WERI-Rb-1 (cell line): Measurements from ENCODE around the gene LGR6.
"Not testable (repeated sequence)": the region's sequence is repeated elsewhere in the genome, so short reads cannot be mapped to it uniquely, and the experiment has no call there.

ENCODE experiments used
- DNase-seq: peaks from one replicate; pipeline ENCODE4 v3.0.0-alpha.2; 2020
- H3K27ac ChIP-seq: fragments of 250-450 bp; sonication (Bioruptor Pico); 2 replicates; pipeline ENCODE4 v1.5.1; 2020; ENCODE audit warnings: mild to moderate bottlenecking, moderate library complexity
- H3K27me3 ChIP-seq: fragments of 250-450 bp; sonication (Bioruptor Pico); 2 replicates; pipeline ENCODE4 v1.5.1; 2021; ENCODE audit warnings: mild to moderate bottlenecking, low read depth, moderate library complexity; ENCODE audit not compliant: insufficient read depth, severe bottlenecking
- H3K36me3 ChIP-seq: fragments of 250-450 bp; sonication (Bioruptor Pico); 2 replicates; pipeline ENCODE4 v1.5.1; 2020; ENCODE audit warnings: mild to moderate bottlenecking, moderate library complexity
- H3K4me3 ChIP-seq: 2 replicates; pipeline ENCODE4 v1.5.1; 2011; ENCODE audit warnings: low read depth, mild to moderate bottlenecking, control low read depth, low read length
- H3K9me3 ChIP-seq: fragments of 250-450 bp; sonication (Bioruptor Pico); 2 replicates; pipeline ENCODE4 v1.5.1; 2021; ENCODE audit warnings: mild to moderate bottlenecking, moderate library complexity; ENCODE audit not compliant: severe bottlenecking
- CTCF ChIP-seq: IDR thresholded peaks from 2 replicates; pipeline ENCODE4 v1.5.1; 2011; ENCODE audit warnings: low read depth, mild to moderate bottlenecking, control low read depth, inconsistent platforms, low read length

The LGR6 gene

GRCh38 chr1:202193614-202194327 lies at the start of gene LGR6:
Gene LGR6 (plus strand): TSS chr1:202193799. CDS start chr1:202193990, 191 bp downstream.
- no peak for DNase-seq
- no peak within 1 kb of the TSS for H3K4me3 ChIP-seq
- H3K9me3 ChIP-seq = peaks cover 2% of the 10 kb centered on the region
- no peaks in the 10 kb centered on the region for H3K27me3 ChIP-seq
- peak within 1 kb of the TSS; percentile 4; the same call in 1 of the 2 replicates for H3K27ac ChIP-seq
- H3K36me3 ChIP-seq = no peaks in the 10 kb centered on the region
- no peak for TF ChIP-seq CTCF

- TF ChIP-seq CTCF = no peak
- peak; percentile 91 for DNase-seq
These were observed 49.1 kb upstream of the LGR6 start, which contains the start of gene ARL8A for GRCh38 chr1:202144402-202145067. Gene ARL8A (minus strand): TSS chr1:202144737. CDS start chr1:202144572, 165 bp downstream.

DNA sequence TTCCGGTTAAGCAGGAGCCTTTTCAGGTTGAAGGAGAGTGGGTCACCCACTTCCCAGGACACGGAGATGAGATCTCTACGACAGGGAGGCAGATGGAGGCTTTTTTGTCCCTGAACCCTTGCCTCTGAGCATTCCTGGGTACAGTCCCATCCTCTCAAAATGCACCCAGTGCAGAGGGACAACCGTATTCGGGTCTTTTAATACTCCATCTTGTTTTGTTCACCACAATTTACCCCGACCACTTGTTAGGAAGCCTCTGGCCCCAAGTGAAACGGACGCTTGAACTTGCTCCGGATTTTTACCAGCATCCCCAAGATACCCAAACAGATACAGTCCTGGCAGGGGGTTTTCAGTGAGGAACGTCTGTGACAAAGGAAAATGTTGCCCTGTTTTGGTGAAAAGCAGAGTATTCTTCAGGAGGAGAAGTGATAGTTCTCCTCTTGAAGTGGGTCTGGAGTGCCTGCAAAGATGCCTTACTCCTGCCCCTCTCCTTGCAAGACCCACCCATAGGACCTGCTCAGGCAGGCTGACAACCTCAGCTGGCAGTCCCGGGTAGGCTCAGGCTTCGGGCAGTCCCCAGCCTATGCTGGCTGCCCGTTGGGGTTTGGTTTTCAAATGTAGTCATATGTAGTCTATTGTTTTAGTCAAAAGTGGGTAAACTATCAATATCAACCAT lies 48.4 kb upstream of the LGR6 start:
- H3K9me3 ChIP-seq = no peaks in the 10 kb centered on the region
- DNase-seq = peak; percentile 34
- H3K27me3 ChIP-seq = no peaks in the 10 kb centered on the region
- no peak for TF ChIP-seq CTCF
- H3K27ac ChIP-seq = peak overlapping the region; percentile 75
- H3K36me3 ChIP-seq = peaks cover 26% of the 10 kb centered on the region
- peak overlapping the region; percentile 82 for H3K4me3 ChIP-seq

More at GRCh38 chr1:202144402-202145067, 49.1 kb upstream of the LGR6 start, which contains the start of gene ARL8A:
- Histone ChIP-seq H3K36me3 (peaks cover 26% of the 10 kb centered on the region), H3K27me3 (no peaks in the 10 kb centered on the region), H3K9me3 (no peaks in the 10 kb centered on the region), H3K27ac (peak within 1 kb of the TSS; percentile 75), H3K4me3 (peak within 1 kb of the TSS; percentile 82)

- H3K9me3 ChIP-seq, DNase-seq, H3K4me3 ChIP-seq, H3K27me3 ChIP-seq, H3K27ac ChIP-seq: not testable (repeated sequence)
- peaks cover 21% of the 10 kb centered on the region for H3K36me3 ChIP-seq
These were observed 47.9 kb upstream of the LGR6 start for GRCh38 chr1:202145744-202146140.

GRCh38 chr1:202146279-202146678 lies 47.3 kb upstream of the LGR6 start:
- TF ChIP-seq CTCF = no peak
- Histone ChIP-seq H3K36me3 (peaks cover 16% of the 10 kb centered on the region), H3K9me3 (no peaks in the 10 kb centered on the region), H3K4me3 (no peak overlapping the region), H3K27me3 (no peaks in the 10 kb centered on the region), H3K27ac (no peak overlapping the region)
- DNase-seq = no peak

GRCh38 chr1:202146993-202147392 lies 46.6 kb upstream of the LGR6 start:
- peaks cover 12% of the 10 kb centered on the region for H3K36me3 ChIP-seq
- no peak for TF ChIP-seq CTCF

More at GRCh38 chr1:202146993-202147392, 46.6 kb upstream of the LGR6 start:
- no peaks in the 10 kb centered on the region for H3K27me3 ChIP-seq
- H3K27ac ChIP-seq = no peak overlapping the region
- no peak for DNase-seq
- H3K4me3 ChIP-seq = no peak overlapping the region
- H3K9me3 ChIP-seq = no peaks in the 10 kb centered on the region
